ENCODE measurements around the gene ZFYVE16.
A peak's percentile ranks its signal among the peaks of the same experiment; 100 is the strongest.

ZFYVE16 gene

DNA sequence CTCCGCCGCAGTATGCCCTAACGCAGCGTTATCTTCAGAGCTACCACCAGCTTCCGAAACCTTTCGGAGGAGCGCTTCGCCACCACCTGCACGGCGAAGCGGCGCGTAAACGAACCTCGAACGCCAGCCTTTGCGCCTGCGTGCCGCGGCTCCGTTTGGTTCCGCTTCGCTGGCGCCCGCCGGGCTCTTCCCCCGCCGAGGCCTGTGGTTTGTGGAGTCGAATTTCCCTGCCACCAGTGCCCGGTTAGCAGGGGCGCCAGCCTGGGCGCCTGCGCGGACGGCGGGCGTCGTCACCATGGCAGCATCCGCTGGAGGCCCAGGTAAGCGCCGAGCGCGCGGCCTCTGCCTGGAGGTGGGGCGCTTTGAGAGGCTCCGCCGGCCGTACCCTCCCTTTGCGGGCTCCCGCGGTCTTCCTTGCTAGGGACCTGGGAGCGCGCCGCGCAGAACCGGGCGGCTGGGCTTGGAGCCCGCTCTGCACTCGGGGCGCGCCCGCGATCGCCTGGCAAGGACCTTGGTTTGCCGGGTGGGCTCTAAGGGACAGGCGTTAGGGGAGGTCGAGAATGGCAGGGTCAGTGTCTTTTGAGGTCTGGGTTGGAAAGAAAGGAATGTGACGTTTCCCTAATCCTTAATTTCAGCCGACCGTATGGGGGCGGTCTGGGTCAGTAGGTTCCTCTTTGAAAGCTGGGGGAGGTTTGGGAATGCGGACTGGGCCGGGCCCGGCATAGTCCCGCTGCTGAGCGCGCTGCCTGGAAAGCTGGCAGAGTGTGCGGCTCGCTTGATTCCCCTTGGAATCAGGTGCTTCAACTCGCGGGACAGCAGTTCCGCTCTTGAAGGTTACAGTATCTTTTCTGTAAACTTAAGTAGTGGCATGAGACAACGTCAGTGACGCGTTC, 80.2 kb downstream of the ZFYVE16 start, which contains the start of gene FAM151B (continued):
- TF ChIP-seq, protein P1, sequence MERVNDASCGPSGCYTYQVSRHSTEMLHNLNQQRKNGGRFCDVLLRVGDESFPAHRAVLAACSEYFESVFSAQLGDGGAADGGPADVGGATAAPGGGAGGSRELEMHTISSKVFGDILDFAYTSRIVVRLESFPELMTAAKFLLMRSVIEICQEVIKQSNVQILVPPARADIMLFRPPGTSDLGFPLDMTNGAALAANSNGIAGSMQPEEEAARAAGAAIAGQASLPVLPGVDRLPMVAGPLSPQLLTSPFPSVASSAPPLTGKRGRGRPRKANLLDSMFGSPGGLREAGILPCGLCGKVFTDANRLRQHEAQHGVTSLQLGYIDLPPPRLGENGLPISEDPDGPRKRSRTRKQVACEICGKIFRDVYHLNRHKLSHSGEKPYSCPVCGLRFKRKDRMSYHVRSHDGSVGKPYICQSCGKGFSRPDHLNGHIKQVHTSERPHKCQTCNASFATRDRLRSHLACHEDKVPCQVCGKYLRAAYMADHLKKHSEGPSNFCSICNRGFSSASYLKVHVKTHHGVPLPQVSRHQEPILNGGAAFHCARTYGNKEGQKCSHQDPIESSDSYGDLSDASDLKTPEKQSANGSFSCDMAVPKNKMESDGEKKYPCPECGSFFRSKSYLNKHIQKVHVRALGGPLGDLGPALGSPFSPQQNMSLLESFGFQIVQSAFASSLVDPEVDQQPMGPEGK (tag by site-specific recombination; IDR thresholded peaks at IDR 0.05): peak; percentile 93
- TF ChIP-seq, protein P2, sequence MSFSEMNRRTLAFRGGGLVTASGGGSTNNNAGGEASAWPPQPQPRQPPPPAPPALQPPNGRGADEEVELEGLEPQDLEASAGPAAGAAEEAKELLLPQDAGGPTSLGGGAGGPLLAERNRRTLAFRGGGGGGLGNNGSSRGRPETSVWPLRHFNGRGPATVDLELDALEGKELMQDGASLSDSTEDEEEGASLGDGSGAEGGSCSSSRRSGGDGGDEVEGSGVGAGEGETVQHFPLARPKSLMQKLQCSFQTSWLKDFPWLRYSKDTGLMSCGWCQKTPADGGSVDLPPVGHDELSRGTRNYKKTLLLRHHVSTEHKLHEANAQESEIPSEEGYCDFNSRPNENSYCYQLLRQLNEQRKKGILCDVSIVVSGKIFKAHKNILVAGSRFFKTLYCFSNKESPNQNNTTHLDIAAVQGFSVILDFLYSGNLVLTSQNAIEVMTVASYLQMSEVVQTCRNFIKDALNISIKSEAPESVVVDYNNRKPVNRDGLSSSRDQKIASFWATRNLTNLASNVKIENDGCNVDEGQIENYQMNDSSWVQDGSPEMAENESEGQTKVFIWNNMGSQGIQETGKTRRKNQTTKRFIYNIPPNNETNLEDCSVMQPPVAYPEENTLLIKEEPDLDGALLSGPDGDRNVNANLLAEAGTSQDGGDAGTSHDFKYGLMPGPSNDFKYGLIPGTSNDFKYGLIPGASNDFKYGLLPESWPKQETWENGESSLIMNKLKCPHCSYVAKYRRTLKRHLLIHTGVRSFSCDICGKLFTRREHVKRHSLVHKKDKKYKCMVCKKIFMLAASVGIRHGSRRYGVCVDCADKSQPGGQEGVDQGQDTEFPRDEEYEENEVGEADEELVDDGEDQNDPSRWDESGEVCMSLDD (tag by site-specific recombination; IDR thresholded peaks at IDR 0.05): peak; percentile 83
- TF ChIP-seq SCRT2 (tag by site-specific recombination; IDR thresholded peaks at IDR 0.05) (no peak), ZNF24 (tag by site-specific recombination; IDR thresholded peaks at IDR 0.05) (peak; percentile 76; the same call in 1 of the 2 replicates), ZNF324 (tag by site-specific recombination; IDR thresholded peaks at IDR 0.05) (0 out of 2 replicates have a peak, but pooled peaks have one; percentile 39), ZIC2 (tag by site-specific recombination; IDR thresholded peaks at IDR 0.05) (peak; percentile 49), KLF1 (tag by site-specific recombination; IDR thresholded peaks at IDR 0.05) (peak; percentile 34; the same call in 1 of the 2 replicates), ZNF76 (tag by site-specific recombination; IDR thresholded peaks at IDR 0.05; ENCODE audit: borderline replicate concordance, low read depth) (peak; percentile 29; the same call in 1 of the 2 replicates), ZNF341 (tag by site-specific recombination; IDR thresholded peaks at IDR 0.05; ENCODE audit: low read depth) (peak; percentile 92), ZNF169 (tag by site-specific recombination; IDR thresholded peaks at IDR 0.05) (no peak), GLIS2 (tag by site-specific recombination; IDR thresholded peaks at IDR 0.05) (peak; percentile 94)
- TF ChIP-seq, protein P3, sequence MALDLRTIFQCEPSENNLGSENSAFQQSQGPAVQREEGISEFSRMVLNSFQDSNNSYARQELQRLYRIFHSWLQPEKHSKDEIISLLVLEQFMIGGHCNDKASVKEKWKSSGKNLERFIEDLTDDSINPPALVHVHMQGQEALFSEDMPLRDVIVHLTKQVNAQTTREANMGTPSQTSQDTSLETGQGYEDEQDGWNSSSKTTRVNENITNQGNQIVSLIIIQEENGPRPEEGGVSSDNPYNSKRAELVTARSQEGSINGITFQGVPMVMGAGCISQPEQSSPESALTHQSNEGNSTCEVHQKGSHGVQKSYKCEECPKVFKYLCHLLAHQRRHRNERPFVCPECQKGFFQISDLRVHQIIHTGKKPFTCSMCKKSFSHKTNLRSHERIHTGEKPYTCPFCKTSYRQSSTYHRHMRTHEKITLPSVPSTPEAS (tag by site-specific recombination; IDR thresholded peaks at IDR 0.05): peak; percentile 89
- TF ChIP-seq, protein P4, sequence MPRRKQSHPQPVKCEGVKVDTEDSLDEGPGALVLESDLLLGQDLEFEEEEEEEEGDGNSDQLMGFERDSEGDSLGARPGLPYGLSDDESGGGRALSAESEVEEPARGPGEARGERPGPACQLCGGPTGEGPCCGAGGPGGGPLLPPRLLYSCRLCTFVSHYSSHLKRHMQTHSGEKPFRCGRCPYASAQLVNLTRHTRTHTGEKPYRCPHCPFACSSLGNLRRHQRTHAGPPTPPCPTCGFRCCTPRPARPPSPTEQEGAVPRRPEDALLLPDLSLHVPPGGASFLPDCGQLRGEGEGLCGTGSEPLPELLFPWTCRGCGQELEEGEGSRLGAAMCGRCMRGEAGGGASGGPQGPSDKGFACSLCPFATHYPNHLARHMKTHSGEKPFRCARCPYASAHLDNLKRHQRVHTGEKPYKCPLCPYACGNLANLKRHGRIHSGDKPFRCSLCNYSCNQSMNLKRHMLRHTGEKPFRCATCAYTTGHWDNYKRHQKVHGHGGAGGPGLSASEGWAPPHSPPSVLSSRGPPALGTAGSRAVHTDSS (tag by site-specific recombination; IDR thresholded peaks at IDR 0.05): no peak
- TF ChIP-seq, protein P5, sequence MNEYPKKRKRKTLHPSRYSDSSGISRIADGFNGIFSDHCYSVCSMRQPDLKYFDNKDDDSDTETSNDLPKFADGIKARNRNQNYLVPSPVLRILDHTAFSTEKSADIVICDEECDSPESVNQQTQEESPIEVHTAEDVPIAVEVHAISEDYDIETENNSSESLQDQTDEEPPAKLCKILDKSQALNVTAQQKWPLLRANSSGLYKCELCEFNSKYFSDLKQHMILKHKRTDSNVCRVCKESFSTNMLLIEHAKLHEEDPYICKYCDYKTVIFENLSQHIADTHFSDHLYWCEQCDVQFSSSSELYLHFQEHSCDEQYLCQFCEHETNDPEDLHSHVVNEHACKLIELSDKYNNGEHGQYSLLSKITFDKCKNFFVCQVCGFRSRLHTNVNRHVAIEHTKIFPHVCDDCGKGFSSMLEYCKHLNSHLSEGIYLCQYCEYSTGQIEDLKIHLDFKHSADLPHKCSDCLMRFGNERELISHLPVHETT (tag by site-specific recombination; IDR thresholded peaks at IDR 0.05): no peak
- TF ChIP-seq, protein P6, sequence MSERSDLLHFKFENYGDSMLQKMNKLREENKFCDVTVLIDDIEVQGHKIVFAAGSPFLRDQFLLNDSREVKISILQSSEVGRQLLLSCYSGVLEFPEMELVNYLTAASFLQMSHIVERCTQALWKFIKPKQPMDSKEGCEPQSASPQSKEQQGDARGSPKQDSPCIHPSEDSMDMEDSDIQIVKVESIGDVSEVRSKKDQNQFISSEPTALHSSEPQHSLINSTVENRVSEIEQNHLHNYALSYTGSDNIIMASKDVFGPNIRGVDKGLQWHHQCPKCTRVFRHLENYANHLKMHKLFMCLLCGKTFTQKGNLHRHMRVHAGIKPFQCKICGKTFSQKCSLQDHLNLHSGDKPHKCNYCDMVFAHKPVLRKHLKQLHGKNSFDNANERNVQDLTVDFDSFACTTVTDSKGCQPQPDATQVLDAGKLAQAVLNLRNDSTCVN (tag by site-specific recombination; optimal IDR thresholded peaks at IDR 0.05): peak; percentile 99

All from HEK293 (cell line).